ENCODE data around the gene CDH4.

The CDH4 gene

GRCh38 chr20:61812845-61813485 is 560.9 kb downstream of the CDH4 start:
- no CpG with 5 or more reads among the region's 14 CpGs for WGBS (ENCODE audit: extremely low coverage, insufficient coverage, insufficient read length)
- Histone ChIP-seq H3K4me1 (ENCODE audit: control insufficient read depth in 1 of 2, insufficient read depth in 2 of 2, low read length in 2 of 2) (no peaks in the 10 kb centered on the region), H3K27ac (ENCODE audit: low read depth, low read length) (no peak overlapping the region)

DNA sequence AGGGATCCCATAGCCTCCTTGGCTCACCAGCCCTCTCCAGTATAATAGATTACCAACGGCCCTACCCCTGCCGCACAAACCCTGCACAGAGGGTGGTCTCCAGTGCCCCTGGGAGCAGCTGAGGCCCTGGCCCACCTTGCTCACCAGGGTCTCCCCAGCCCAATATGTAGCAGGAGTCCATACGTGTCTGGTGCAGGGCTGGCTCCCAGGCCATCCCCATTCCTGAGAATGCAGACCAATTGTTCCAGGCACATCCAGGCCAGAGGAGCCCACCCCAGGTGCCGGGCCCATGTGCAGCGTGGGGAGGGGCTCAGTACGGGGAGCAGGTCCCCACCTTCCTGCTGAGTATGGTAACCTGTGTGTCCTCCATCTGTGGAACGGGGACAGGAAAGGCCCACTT is 561.7 kb downstream of the CDH4 start:
- Histone ChIP-seq H3K4me2 (ENCODE audit: low read length) (no peak overlapping the region), H3K79me1 (ENCODE audit: low read length) (no peaks in the 10 kb centered on the region), H3K4ac (ENCODE audit: low read depth, low read length) (no peak overlapping the region), H3K4me1 (ENCODE audit: control insufficient read depth in 1 of 2, insufficient read depth in 2 of 2, low read length in 2 of 2) (no peaks in the 10 kb centered on the region), H3K18ac (ENCODE audit: low read length) (no peak overlapping the region), H2AK5ac (ENCODE audit: low read length) (no peak overlapping the region), H3K79me2 (ENCODE audit: control insufficient read depth, insufficient read depth, low read length, poor library complexity) (no peaks in the 10 kb centered on the region), H3K27me3 (ENCODE audit: insufficient read depth, low read length) (no peaks in the 10 kb centered on the region), H2BK5ac (ENCODE audit: low read depth, low read length, poor library complexity) (no peak overlapping the region), H3K4me3 (ENCODE audit: low read depth, low read length) (no peak overlapping the region), H3K36me3 (ENCODE audit: control insufficient read depth in 1 of 2, insufficient read depth in 2 of 2, low read length in 2 of 2) (no peaks in the 10 kb centered on the region), H4K91ac (ENCODE audit: low read depth, low read length) (no peak overlapping the region), H2AFZ (ENCODE audit: insufficient read depth, low read length, poor library complexity) (no peak overlapping the region), H3K14ac (ENCODE audit: low read length) (no peak overlapping the region), H2BK12ac (ENCODE audit: low read length) (no peak overlapping the region), H3K27ac (ENCODE audit: low read depth, low read length) (no peak overlapping the region), H3K9me3 (ENCODE audit: insufficient read depth, low read depth, low read length) (no peaks in the 10 kb centered on the region), H3K9ac (ENCODE audit: low read length) (no peak overlapping the region), H4K8ac (ENCODE audit: low read depth, low read length) (no peak overlapping the region), H4K12ac (ENCODE audit: low read depth, low read length) (no peak overlapping the region), H3K23ac (ENCODE audit: low read length) (no peak overlapping the region), H2BK120ac (ENCODE audit: insufficient read depth, low read length, poor library complexity) (no peak overlapping the region)
- no CpG with 5 or more reads among the region's 7 CpGs for WGBS (ENCODE audit: extremely low coverage, insufficient coverage, insufficient read length)
- no peak for DNase-seq

More at GRCh38 chr20:61812845-61813485, 560.9 kb downstream of the CDH4 start:
- H4K91ac ChIP-seq (ENCODE audit: low read depth, low read length): no peak overlapping the region
- H2BK12ac ChIP-seq (ENCODE audit: low read length): no peak overlapping the region
- H4K8ac ChIP-seq (ENCODE audit: low read depth, low read length): no peak overlapping the region
- H2AFZ ChIP-seq (ENCODE audit: insufficient read depth, low read length, poor library complexity): no peak overlapping the region
- no peaks in the 10 kb centered on the region for H3K27me3 ChIP-seq (ENCODE audit: insufficient read depth, low read length)
- H3K9ac ChIP-seq (ENCODE audit: low read length): no peak overlapping the region
- no peak overlapping the region for H2BK5ac ChIP-seq (ENCODE audit: low read depth, low read length, poor library complexity)
- no peak overlapping the region for H3K18ac ChIP-seq (ENCODE audit: low read length)
- H3K14ac ChIP-seq (ENCODE audit: low read length): no peak overlapping the region
- H3K4me2 ChIP-seq (ENCODE audit: low read length): no peak overlapping the region
- H4K12ac ChIP-seq (ENCODE audit: low read depth, low read length): no peak overlapping the region
- DNase-seq: no peak
- no peaks in the 10 kb centered on the region for H3K36me3 ChIP-seq (ENCODE audit: control insufficient read depth in 1 of 2, insufficient read depth in 2 of 2, low read length in 2 of 2)
- no peak overlapping the region for H2AK5ac ChIP-seq (ENCODE audit: low read length)
- no peak overlapping the region for H3K23ac ChIP-seq (ENCODE audit: low read length)
- no peaks in the 10 kb centered on the region for H3K79me2 ChIP-seq (ENCODE audit: control insufficient read depth, insufficient read depth, low read length, poor library complexity)
- no peak overlapping the region for H3K4ac ChIP-seq (ENCODE audit: low read depth, low read length)
- H3K4me3 ChIP-seq (ENCODE audit: low read depth, low read length): no peak overlapping the region
- H3K9me3 ChIP-seq (ENCODE audit: insufficient read depth, low read depth, low read length): no peaks in the 10 kb centered on the region
- H2BK120ac ChIP-seq (ENCODE audit: insufficient read depth, low read length, poor library complexity): no peak overlapping the region
- H3K79me1 ChIP-seq (ENCODE audit: low read length): no peaks in the 10 kb centered on the region

DNA sequence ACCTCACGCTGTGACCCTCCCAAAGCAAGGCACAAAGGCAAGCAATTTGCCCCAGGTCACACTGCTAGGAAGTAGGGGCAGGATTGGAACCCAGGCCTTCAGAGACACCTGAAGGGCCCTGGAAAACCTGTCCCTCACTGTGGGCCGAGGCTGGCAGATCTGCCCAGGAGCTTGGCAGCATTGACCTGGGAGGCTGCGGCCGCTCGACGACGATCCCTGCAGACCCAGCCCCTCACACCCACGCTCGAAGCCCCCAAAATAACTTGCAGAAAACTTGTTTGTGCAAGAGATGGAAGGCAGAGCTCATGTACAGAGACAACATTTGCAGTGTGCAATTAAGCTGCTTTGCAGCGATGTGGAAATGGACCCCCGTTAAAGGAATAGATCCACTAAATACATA is 562.2 kb downstream of the CDH4 start:
- Histone ChIP-seq H3K4me3 (ENCODE audit: low read depth, low read length) (no peak overlapping the region), H3K4me2 (ENCODE audit: low read length) (no peak overlapping the region), H2AK5ac (ENCODE audit: low read length) (no peak overlapping the region), H4K91ac (ENCODE audit: low read depth, low read length) (no peak overlapping the region), H3K27ac (ENCODE audit: low read depth, low read length) (no peak overlapping the region), H2BK5ac (ENCODE audit: low read depth, low read length, poor library complexity) (no peak overlapping the region), H3K79me1 (ENCODE audit: low read length) (no peaks in the 10 kb centered on the region), H3K4ac (ENCODE audit: low read depth, low read length) (no peak overlapping the region), H2AFZ (ENCODE audit: insufficient read depth, low read length, poor library complexity) (no peak overlapping the region), H4K12ac (ENCODE audit: low read depth, low read length) (no peak overlapping the region), H2BK12ac (ENCODE audit: low read length) (no peak overlapping the region), H3K23ac (ENCODE audit: low read length) (no peak overlapping the region), H3K14ac (ENCODE audit: low read length) (no peak overlapping the region), H3K18ac (ENCODE audit: low read length) (no peak overlapping the region), H4K8ac (ENCODE audit: low read depth, low read length) (no peak overlapping the region), H3K9me3 (ENCODE audit: insufficient read depth, low read depth, low read length) (no peaks in the 10 kb centered on the region), H3K4me1 (ENCODE audit: control insufficient read depth in 1 of 2, insufficient read depth in 2 of 2, low read length in 2 of 2) (no peaks in the 10 kb centered on the region), H3K79me2 (ENCODE audit: control insufficient read depth, insufficient read depth, low read length, poor library complexity) (no peaks in the 10 kb centered on the region), H3K36me3 (ENCODE audit: control insufficient read depth in 1 of 2, insufficient read depth in 2 of 2, low read length in 2 of 2) (no peaks in the 10 kb centered on the region), H3K27me3 (ENCODE audit: insufficient read depth, low read length) (no peaks in the 10 kb centered on the region), H3K9ac (ENCODE audit: low read length) (no peak overlapping the region), H2BK120ac (ENCODE audit: insufficient read depth, low read length, poor library complexity) (no peak overlapping the region)
- DNase-seq: no peak
- WGBS (ENCODE audit: extremely low coverage, insufficient coverage, insufficient read length): no CpG with 5 or more reads among the region's 11 CpGs

DNA sequence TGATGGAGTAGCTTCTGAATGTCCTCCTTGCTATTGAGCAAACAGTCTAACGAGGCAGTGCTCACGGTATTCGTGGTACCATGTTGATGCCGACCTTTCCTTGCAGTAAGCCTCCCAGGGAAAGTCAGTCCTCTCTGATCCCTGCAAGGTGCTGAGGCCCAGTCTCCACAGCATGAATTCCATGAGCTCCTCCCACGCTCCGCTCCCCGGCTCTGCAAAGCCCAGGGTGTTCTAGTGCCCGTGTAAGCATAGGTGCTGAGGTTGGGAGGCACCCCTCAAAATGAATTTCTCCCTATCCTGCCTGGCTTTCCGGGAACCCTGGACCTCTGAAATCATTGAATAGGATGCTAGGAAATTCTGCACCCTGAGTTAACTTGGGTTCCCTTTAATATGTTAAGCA is 562.7 kb downstream of the CDH4 start:
- DNase-seq: no peak
- no peak overlapping the region for H4K12ac ChIP-seq (ENCODE audit: low read depth, low read length)
- H2AFZ ChIP-seq (ENCODE audit: insufficient read depth, low read length, poor library complexity): no peak overlapping the region
- no peak overlapping the region for H3K4me3 ChIP-seq (ENCODE audit: low read depth, low read length)
- no peak overlapping the region for H3K4me2 ChIP-seq (ENCODE audit: low read length)
- no peaks in the 10 kb centered on the region for H3K79me2 ChIP-seq (ENCODE audit: control insufficient read depth, insufficient read depth, low read length, poor library complexity)
- no peaks in the 10 kb centered on the region for H3K36me3 ChIP-seq (ENCODE audit: control insufficient read depth in 1 of 2, insufficient read depth in 2 of 2, low read length in 2 of 2)
- no peak overlapping the region for H2AK5ac ChIP-seq (ENCODE audit: low read length)
- no peaks in the 10 kb centered on the region for H3K9me3 ChIP-seq (ENCODE audit: insufficient read depth, low read depth, low read length)
- no CpG with 5 or more reads among the region's 9 CpGs for WGBS (ENCODE audit: extremely low coverage, insufficient coverage, insufficient read length)
- H3K4ac ChIP-seq (ENCODE audit: low read depth, low read length): no peak overlapping the region
- H3K23ac ChIP-seq (ENCODE audit: low read length): no peak overlapping the region
- no peak overlapping the region for H3K27ac ChIP-seq (ENCODE audit: low read depth, low read length)
- H4K91ac ChIP-seq (ENCODE audit: low read depth, low read length): no peak overlapping the region
- H3K14ac ChIP-seq (ENCODE audit: low read length): no peak overlapping the region
- H3K27me3 ChIP-seq (ENCODE audit: insufficient read depth, low read length): no peaks in the 10 kb centered on the region
- H3K4me1 ChIP-seq (ENCODE audit: control insufficient read depth in 1 of 2, insufficient read depth in 2 of 2, low read length in 2 of 2): no peaks in the 10 kb centered on the region
- no peak overlapping the region for H3K18ac ChIP-seq (ENCODE audit: low read length)
- no peaks in the 10 kb centered on the region for H3K79me1 ChIP-seq (ENCODE audit: low read length)
- no peak overlapping the region for H2BK5ac ChIP-seq (ENCODE audit: low read depth, low read length, poor library complexity)
- no peak overlapping the region for H4K8ac ChIP-seq (ENCODE audit: low read depth, low read length)
- H3K9ac ChIP-seq (ENCODE audit: low read length): no peak overlapping the region
- no peak overlapping the region for H2BK12ac ChIP-seq (ENCODE audit: low read length)
- H2BK120ac ChIP-seq (ENCODE audit: insufficient read depth, low read length, poor library complexity): no peak overlapping the region
